ENCODE results near the gene PARP6. TPM values are rescaled to one million over a fixed set of nuclear protein-coding genes. Genes with fewer than 3 reads are reported as not detected.
A peak's percentile ranks its signal among the peaks of the same experiment; 100 is the strongest.

Gene PARP6
- total and polyA plus RNA-seq, 2 donors (not counting 1 experiment from before 2014, with no cell fraction given), result 118 to 134 TPM

GRCh38 chr15:72197041-72197459 is 75.3 kb downstream of the PARP6 start:
- peaks cover 27% of the 10 kb centered on the region for H3K27me3 Mint-ChIP-seq
- peak overlapping the region in 2 of 5 experiments; percentile 11 to 26 for H3K4me3 ChIP-seq (ENCODE audit: control extremely low read depth in 1 of 5, extremely low read depth in 1 of 5, insufficient read depth in 1 of 5, low read depth in 2 of 5, low read length in 4 of 5)
- no peak overlapping the region for H3K27ac ChIP-seq (ENCODE audit: low read length in 2 of 2)
- peak overlapping the region; percentile 71 for H3K4me3 Mint-ChIP-seq
- peaks cover 21% of the 10 kb centered on the region for H3K4me1 Mint-ChIP-seq
- ChIA-PET POLR2A (no interaction called here), CTCF (interaction anchor here (0.6 to 9.5 kb wide), 5 partner anchors 10 to 453 kb away, joined by 3 to 137 read pairs (median 3); partner anchors contain the start of gene PKM)
- H3K27ac Mint-ChIP-seq, result no peak overlapping the region
- peaks cover 0 to 26% (median 5%) of the 10 kb centered on the region in 4 experiments for H3K27me3 ChIP-seq (replicated peaks in 1 of 4; ENCODE audit: control extremely low read depth in 1 of 4, control insufficient read depth in 3 of 4, insufficient read depth in 4 of 4, low read length in 3 of 4)
- peak overlapping the region; percentile 23 for H3K9ac ChIP-seq (ENCODE audit: low read length)
- peaks cover 9 to 37% of the 10 kb centered on the region in 2 experiments for H3K36me3 ChIP-seq (replicated peaks in 1 of 2; ENCODE audit: control extremely low read depth in 1 of 2, control insufficient read depth in 1 of 2, extremely low read depth in 1 of 2, insufficient read depth in 2 of 2, low read length in 1 of 2)
- peak overlapping the region; percentile 68 for H3K4me2 ChIP-seq (replicated peaks; ENCODE audit: low read depth, low read length, poor library complexity, severe bottlenecking)
- TF ChIP-seq CTCF (IDR thresholded peaks at IDR 0.05) (no peak), EZH2 (IDR thresholded peaks at IDR 0.05; ENCODE audit: borderline replicate concordance, insufficient read depth, low read depth, low read length, poor library complexity, severe bottlenecking) (no peak)
- DNase-seq (no peak), ATAC-seq (ENCODE audit: low read depth) (no peak)
- H3K9me3 Mint-ChIP-seq (ENCODE audit: insufficient read depth), result no peaks in the 10 kb centered on the region
- no peaks in the 10 kb centered on the region for H3K9me3 ChIP-seq (ENCODE audit: control extremely low read depth in 1 of 3, control insufficient read depth in 2 of 3, insufficient read depth in 1 of 3, low read length in 2 of 3)
- peak overlapping the region; percentile 58 for H2AFZ ChIP-seq (ENCODE audit: insufficient read depth, low read depth, low read length, poor library complexity, severe bottlenecking)
- 29% methylated on average over 35 of the region's 35 CpGs for WGBS (ENCODE audit: insufficient coverage)
- intact Hi-C loops (cut with micrococcal nuclease), result loop anchor here (5.0 kb wide), 1 partner anchor 335 kb away; no protein-coding TSS in a partner anchor
- H3K79me2 ChIP-seq (ENCODE audit: control insufficient read depth, insufficient read depth, low read length), result no peaks in the 10 kb centered on the region
- peaks cover 6 to 10% of the 10 kb centered on the region in 2 donors for H3K4me1 ChIP-seq (ENCODE audit: control insufficient read depth in 2 of 2, insufficient read depth in 2 of 2, low read length in 2 of 2)
- H4K20me1 ChIP-seq (ENCODE audit: control insufficient read depth, insufficient read depth, low read length, poor library complexity, severe bottlenecking), result peaks cover 18% of the 10 kb centered on the region

GRCh38 chr15:72196409-72197040 is 75.8 kb downstream of the PARP6 start:
- Histone ChIP-seq H2AFZ (ENCODE audit: insufficient read depth, low read depth, low read length, poor library complexity, severe bottlenecking) (no peak overlapping the region), H3K9ac (ENCODE audit: low read length) (no peak overlapping the region), H4K20me1 (ENCODE audit: control insufficient read depth, insufficient read depth, low read length, poor library complexity, severe bottlenecking) (peaks cover 18% of the 10 kb centered on the region), H3K36me3 (replicated peaks in 1 of 2; ENCODE audit: control extremely low read depth in 1 of 2, control insufficient read depth in 1 of 2, extremely low read depth in 1 of 2, insufficient read depth in 2 of 2, low read length in 1 of 2) (peaks cover 6 to 33% of the 10 kb centered on the region in 2 experiments), H3K9me3 (ENCODE audit: control extremely low read depth in 1 of 3, control insufficient read depth in 2 of 3, insufficient read depth in 1 of 3, low read length in 2 of 3) (no peaks in the 10 kb centered on the region), H3K27ac (ENCODE audit: low read length in 2 of 2) (no peak overlapping the region), H3K4me2 (replicated peaks; ENCODE audit: low read depth, low read length, poor library complexity, severe bottlenecking) (peak overlapping the region; percentile 68), H3K79me2 (ENCODE audit: control insufficient read depth, insufficient read depth, low read length) (no peaks in the 10 kb centered on the region), H3K4me3 (ENCODE audit: control extremely low read depth in 1 of 5, extremely low read depth in 1 of 5, insufficient read depth in 1 of 5, low read depth in 2 of 5, low read length in 4 of 5) (no peak overlapping the region), H3K4me1 (ENCODE audit: control insufficient read depth in 2 of 2, insufficient read depth in 2 of 2, low read length in 2 of 2) (peaks cover 6 to 10% of the 10 kb centered on the region in 2 donors), H3K27me3 (replicated peaks in 1 of 4; ENCODE audit: control extremely low read depth in 1 of 4, control insufficient read depth in 3 of 4, insufficient read depth in 4 of 4, low read length in 3 of 4) (peaks cover 0 to 26% (median 5%) of the 10 kb centered on the region in 4 experiments)
- Mint-ChIP-seq H3K4me3 (peak overlapping the region; percentile 47), H3K4me1 (peaks cover 19% of the 10 kb centered on the region), H3K9me3 (ENCODE audit: insufficient read depth) (no peaks in the 10 kb centered on the region), H3K27ac (no peak overlapping the region), H3K27me3 (peaks cover 27% of the 10 kb centered on the region)
- intact Hi-C loops (cut with micrococcal nuclease), result loop anchor here (5.0 kb wide), 1 partner anchor 336 kb away; no protein-coding TSS in a partner anchor
- ATAC-seq (ENCODE audit: low read depth), result no peak
- TF ChIP-seq EZH2 (IDR thresholded peaks at IDR 0.05; ENCODE audit: borderline replicate concordance, insufficient read depth, low read depth, low read length, poor library complexity, severe bottlenecking) (no peak), CTCF (IDR thresholded peaks at IDR 0.05) (no peak)
- 91% methylated on average over 9 of the region's 13 CpGs for WGBS (ENCODE audit: insufficient coverage)
- POLR2A ChIA-PET, result no interaction called here
- CTCF ChIA-PET, result interaction anchor here (0.6 to 9.5 kb wide), 5 partner anchors 9 to 453 kb away, joined by 3 to 137 read pairs (median 3); partner anchors contain the start of genes PKM and SENP8
- peak; percentile 26 for DNase-seq

Measured in B cell (primary cell).